H1 (cell line): ENCODE measurements around the gene MRPL45. TPM values are rescaled to one million over a fixed set of nuclear protein-coding genes. Genes with fewer than 3 reads are reported as not detected.

Source experiments
- CTCF ChIA-PET: fragments of 300-600 bp; sonication (Branson Sonifier 250); formaldehyde crosslinking; loops from one replicate; lab custom pipeline; 2021; ENCODE audit not compliant: partially characterized antibody; lab: Charles Lee
- POLR2A ChIA-PET: fragments of 300-600 bp; sonication (Branson Sonifier 250); formaldehyde crosslinking; loops from one replicate; lab custom pipeline; 2021; ENCODE audit warnings: inconsistent platforms; ENCODE audit not compliant: partially characterized antibody; lab: Charles Lee
- DNase-seq, 2 experiments: peaks; one replicate each; pipeline versions ENCODE4 v3.0.0 to v3.0.0-alpha.2; 2010 to 2022; ENCODE audit warnings: low spot score in 2 of 2, low read depth in 1 of 2, mixed read lengths in 1 of 2
- FAIRE-seq: peaks from 2 replicates; lab custom pipeline; 2011; peaks lifted over from hg19 to GRCh38; lab: Jason Lieb, UNC
- H2AFZ ChIP-seq: 2 replicates; pipeline ENCODE4 v1.8.1; 2012; ENCODE audit warnings: low read length, inconsistent platforms
- H2AK5ac ChIP-seq: 2 replicates; pipeline ENCODE4 v1.6.1; 2013; ENCODE audit warnings: low read depth, low read length
- H2BK120ac ChIP-seq: replicated peaks from 2 replicates; pipeline ENCODE3; 2013; ENCODE audit warnings: low read depth, low read length, inconsistent platforms
- H2BK12ac ChIP-seq: 2 replicates; pipeline ENCODE4 v1.6.1; 2013; ENCODE audit warnings: low read depth, low read length
- H2BK15ac ChIP-seq: 2 replicates; pipeline ENCODE4 v1.6.1; 2013; ENCODE audit warnings: low read length
- H2BK20ac ChIP-seq: 2 replicates; pipeline ENCODE4 v1.6.1; 2013; ENCODE audit warnings: low read length
- H2BK5ac ChIP-seq: 2 replicates; pipeline ENCODE4 v1.6.1; 2013; ENCODE audit warnings: low read depth, low read length
- H3K14ac ChIP-seq: 2 replicates; pipeline ENCODE4 v1.6.1; 2013; ENCODE audit warnings: inconsistent platforms; ENCODE audit not compliant: insufficient read length
- H3K18ac ChIP-seq: 2 replicates; pipeline ENCODE4 v1.6.1; 2013; ENCODE audit warnings: low read length; ENCODE audit errors: extremely low read depth
- H3K23ac ChIP-seq: 2 replicates; pipeline ENCODE4 v1.6.1; 2013; ENCODE audit warnings: inconsistent platforms; ENCODE audit not compliant: insufficient read length
- H3K23me2 ChIP-seq: 2 replicates; pipeline ENCODE4 v1.6.1; 2013; ENCODE audit warnings: low read depth, low read length
- H3K27ac ChIP-seq: 2 replicates; pipeline ENCODE4 v1.6.1; 2011; ENCODE audit warnings: low read depth, low read length, inconsistent platforms
- H3K27me3 ChIP-seq, 4 experiments: replicated peaks in 1 of 4; 1 replicate in 1 of 4; 2 replicates in 3 of 4; pipeline versions ENCODE4 v1.6.1 to v1.8.1; 2011 to 2013; ENCODE audit warnings: low read length in 3 of 4, mild to moderate bottlenecking in 3 of 4, inconsistent platforms in 2 of 4, mixed read lengths in 2 of 4, moderate library complexity in 1 of 4; ENCODE audit not compliant: control insufficient read depth in 3 of 4, insufficient read depth in 3 of 4; ENCODE audit errors: extremely low read depth in 1 of 4
- H3K36me3 ChIP-seq, 4 experiments: 2 replicates each; pipeline versions ENCODE4 v1.6.1 to v1.8.1; 2011 to 2013; ENCODE audit warnings: mild to moderate bottlenecking in 4 of 4, low read length in 3 of 4, moderate library complexity in 2 of 4, control low read depth in 1 of 4, inconsistent platforms in 1 of 4; ENCODE audit not compliant: insufficient read depth in 4 of 4, control insufficient read depth in 2 of 4
- H3K4ac ChIP-seq: replicated peaks from 2 replicates; pipeline ENCODE3; 2013; ENCODE audit warnings: low read length, low read depth, mixed read lengths, inconsistent platforms; ENCODE audit not compliant: insufficient read length
- H3K4me1 ChIP-seq, 4 experiments: replicated peaks in 1 of 4; 1 replicate in 1 of 4; 2 replicates in 3 of 4; pipeline versions ENCODE4 v1.6.1 to v1.8.1; 2011 to 2013; ENCODE audit warnings: low read length in 3 of 4, inconsistent platforms in 2 of 4, mixed read lengths in 1 of 4; ENCODE audit not compliant: insufficient read depth in 4 of 4, control insufficient read depth in 3 of 4
- H3K4me2 ChIP-seq, 2 experiments: 2 replicates each; pipeline versions ENCODE4 v1.6.1 to v1.8.1; 2011 to 2013; ENCODE audit warnings: low read depth in 2 of 2, low read length in 2 of 2, control low read depth in 1 of 2, inconsistent platforms in 1 of 2, mild to moderate bottlenecking in 1 of 2; ENCODE audit not compliant: insufficient read depth in 1 of 2
- H3K4me3 ChIP-seq, 4 experiments: fragments of 200-600, 300-600 bp in 1 of 4; sonication (generic), shearing (Covaris generic), sonication (Bioruptor Twin) in 1 of 4; 2 replicates each; pipeline versions ENCODE4 v1.5.1 to v1.8.1; 2011 to 2016; ENCODE audit warnings: low read length in 4 of 4, low read depth in 3 of 4, control low read depth in 2 of 4, inconsistent platforms in 2 of 4, mild to moderate bottlenecking in 2 of 4, mixed read lengths in 1 of 4, moderate library complexity in 1 of 4; ENCODE audit not compliant: insufficient read depth in 2 of 4; ENCODE audit errors: extremely low read depth in 1 of 4
- H3K56ac ChIP-seq: replicated peaks from 2 replicates; pipeline ENCODE3; 2013; ENCODE audit warnings: low read depth, mild to moderate bottlenecking, mixed read lengths, low read length, inconsistent platforms; ENCODE audit not compliant: insufficient read length
- H3K79me1 ChIP-seq: 2 replicates; pipeline ENCODE4 v1.6.1; 2013; ENCODE audit warnings: low read depth, low read length, control low read depth
- H3K79me2 ChIP-seq, 2 experiments: 2 replicates each; pipeline versions ENCODE4 v1.6.1 to v1.8.1; 2012 to 2013; ENCODE audit warnings: low read length in 2 of 2, mild to moderate bottlenecking in 2 of 2, inconsistent platforms in 1 of 2; ENCODE audit not compliant: insufficient read depth in 2 of 2, control insufficient read depth in 1 of 2
- H3K9ac ChIP-seq, 4 experiments: replicated peaks in 1 of 4; 1 replicate in 1 of 4; 2 replicates in 3 of 4; pipeline versions ENCODE4 v1.6.1 to v1.8.1; 2011 to 2013; ENCODE audit warnings: low read depth in 3 of 4, low read length in 3 of 4, control low read depth in 2 of 4, mild to moderate bottlenecking in 2 of 4, moderate library complexity in 2 of 4, inconsistent platforms in 1 of 4; ENCODE audit errors: extremely low read depth in 1 of 4
- H3K9me3 ChIP-seq, 2 experiments: 2 replicates each; pipeline versions ENCODE4 v1.6.1 to v1.8.1; 2012 to 2013; ENCODE audit warnings: mild to moderate bottlenecking in 2 of 2, moderate library complexity in 2 of 2, control low read depth in 1 of 2, inconsistent platforms in 1 of 2, low read depth in 1 of 2, low read length in 1 of 2, mixed read lengths in 1 of 2; ENCODE audit not compliant: insufficient read depth in 2 of 2
- H4K20me1 ChIP-seq, 2 experiments: replicated peaks in 1 of 2; 2 replicates each; pipeline versions ENCODE3 to v1.8.1; 2011 to 2013; ENCODE audit warnings: inconsistent platforms in 2 of 2, low read length in 2 of 2, mild to moderate bottlenecking in 1 of 2; ENCODE audit not compliant: insufficient read depth in 2 of 2, control insufficient read depth in 1 of 2
- H4K5ac ChIP-seq: 2 replicates; pipeline ENCODE4 v1.6.1; 2013; ENCODE audit warnings: low read length, low read depth, mixed read lengths, inconsistent platforms; ENCODE audit not compliant: insufficient read length
- H4K8ac ChIP-seq: 2 replicates; pipeline ENCODE4 v1.8.0; 2013; ENCODE audit warnings: mild to moderate bottlenecking, moderate library complexity, low read length, inconsistent platforms; ENCODE audit not compliant: insufficient read depth; ENCODE audit errors: extremely low read depth
- H4K91ac ChIP-seq: replicated peaks from 2 replicates; pipeline ENCODE3; 2013; ENCODE audit warnings: low read length, mixed read lengths, inconsistent platforms; ENCODE audit not compliant: insufficient read length
- BCL11A ChIP-seq, 2 experiments: IDR thresholded peaks; one replicate each; pipeline ENCODE4 v1.6.1; 2011; ENCODE audit warnings: low read depth in 2 of 2, low read length in 2 of 2, mild to moderate bottlenecking in 2 of 2
- GABPA ChIP-seq: IDR thresholded peaks from 2 replicates; pipeline ENCODE4 v1.6.1; 2011; ENCODE audit warnings: mild to moderate bottlenecking, low read length, moderate library complexity, borderline replicate concordance; ENCODE audit not compliant: insufficient read depth
- KDM5A ChIP-seq: fragments of 200-600 bp; IDR thresholded peaks from 2 replicates; pipeline ENCODE4 v1.7.1; 2012; ENCODE audit warnings: mild to moderate bottlenecking, low read length, inconsistent platforms, mixed read lengths
- NRF1 ChIP-seq: IDR thresholded peaks from 2 replicates; pipeline ENCODE4 v1.6.1; 2011; ENCODE audit warnings: mild to moderate bottlenecking, low read depth, low read length, improper control_type of control experiment
- SAP30 ChIP-seq: fragments of 300-600 bp; sonication (generic); IDR thresholded peaks from 2 replicates; pipeline ENCODE4 v1.7.1; 2012; ENCODE audit warnings: low read length, moderate library complexity, mild to moderate bottlenecking, inconsistent platforms; ENCODE audit not compliant: insufficient read depth, insufficient replicate concordance
- SIX5 ChIP-seq: IDR thresholded peaks from 2 replicates; pipeline ENCODE4 v1.6.1; 2011; ENCODE audit warnings: mild to moderate bottlenecking, low read depth, low read length
- TAF1 ChIP-seq: IDR thresholded peaks from 2 replicates; pipeline ENCODE4 v1.6.1; 2011; ENCODE audit warnings: mild to moderate bottlenecking, low read depth, low read length
- TAF7 ChIP-seq: optimal IDR thresholded peaks from 2 replicates; pipeline ENCODE3; 2011; ENCODE audit warnings: low read depth, mild to moderate bottlenecking, inconsistent platforms, low read length, moderate library complexity, borderline replicate concordance
- WGBS, 2 experiments: shearing (Covaris generic) in 1 of 2; methylation state at CpG; one replicate each; pipeline versions ENCODE4 v1.1.6 to v1.1.7; 2013 to 2015; ENCODE audit warnings: low lambda C conversion rate in 2 of 2, mixed read lengths in 2 of 2, inconsistent platforms in 1 of 2, low coverage in 1 of 2, missing lambda C conversion rate in 1 of 2; ENCODE audit not compliant: insufficient replicate concordance in 2 of 2, insufficient coverage in 1 of 2, insufficient read length in 1 of 2; ENCODE audit errors: extremely low coverage in 1 of 2, missing lambda C conversion rate in 1 of 2; 5-methylcytosine and 5-hydroxymethylcytosine counted together
- polyA plus RNA-seq, 7 experiments: library from polyadenylated mRNA; depleted of rRNA in 3 of 7; stranded (reverse) in 5 of 7; unstranded in 2 of 7; fragments of >200 nt in 5 of 7; fragments of 200-250 nt in 2 of 7; gene quantifications; 1 replicate in 5 of 7; 2 replicates in 1 of 7; 4 replicates in 1 of 7; pipeline versions ENCODE4 v1.2.1 to v1.2.3, GENCODE V29; 2011 to 2013; ENCODE audit warnings: missing spikeins in 2 of 7, mixed read lengths in 2 of 7
- total RNA-seq: library from RNA; stranded (reverse); fragmentation: NEBNext Ultra II Directional; extraction: Animal tissue kit (Norgen Biotek cat#: 25700); gene quantifications from 2 replicates; pipeline ENCODE4 v1.2.1, GENCODE V29; 2021
- TF ChIP-seq, protein P1 (sequence below): IDR thresholded peaks from 2 replicates; pipeline ENCODE4 v1.6.1; 2011; ENCODE audit warnings: low read depth, mild to moderate bottlenecking, low read length; ENCODE audit not compliant: insufficient read depth

Gene MRPL45
- total and polyA plus RNA-seq, 2 of the 8 experiments (the other 6 are each of a cell fraction or from before 2014, with no cell fraction given), result 65.6 to 71.7 TPM

- Histone ChIP-seq H4K5ac (no peak overlapping the region), H3K18ac (no peak overlapping the region), H2AK5ac (no peak overlapping the region), H3K79me1 (no peaks in the 10 kb centered on the region; the same call in 1 of the 2 replicates), H3K4me2 (no peak overlapping the region), H3K9me3 (no peaks in the 10 kb centered on the region), H4K20me1 (no peaks in the 10 kb centered on the region), H3K4me3 (no peak overlapping the region), H4K91ac (no peak overlapping the region), H3K4me1 (peaks cover 0 to 4% (median 2%) of the 10 kb centered on the region in 4 experiments; a peak in 2 of 7 replicates), H3K27ac (no peak overlapping the region), H2BK120ac (no peak overlapping the region), H3K23ac (no peak overlapping the region), H2BK12ac (no peak overlapping the region), H3K36me3 (peaks cover 0 to 19% (median 3%) of the 10 kb centered on the region in 4 experiments; a peak in 3 of 8 replicates), H4K8ac (no peak overlapping the region), H3K9ac (no peak overlapping the region), H3K27me3 (no peaks in the 10 kb centered on the region), H3K79me2 (peaks cover 0 to 30% of the 10 kb centered on the region in 2 experiments; a peak in 2 of 4 replicates), H3K4ac (no peak overlapping the region), H2AFZ (no peak overlapping the region), H2BK5ac (no peak overlapping the region), H3K56ac (no peak overlapping the region), H2BK20ac (no peak overlapping the region), H3K14ac (no peak overlapping the region), H2BK15ac (no peak overlapping the region), H3K23me2 (no peaks in the 10 kb centered on the region)
- DNase-seq (no peak), FAIRE-seq (no peak)
- CTCF ChIA-PET, result interaction anchor here (1.1 to 8.0 kb wide), 7 partner anchors 7 to 51 kb away, joined by 3 to 75 read pairs (median 17); no protein-coding TSS in a partner anchor
- 94% methylated on average over 5 of the region's 5 CpGs; no CpG with 5 or more reads in 1 of the 2 experiments for WGBS, 2 experiments
- TF ChIP-seq SAP30 (no peak), BCL11A (IDR thresholded peaks at IDR 0.05; ENCODE audit: low read depth in 2 of 2, low read length in 2 of 2) (no peak), GABPA (no peak), TAF7 (no peak), SIX5 (no peak), TAF1 (no peak), NRF1 (no peak), KDM5A (no peak)
- TF ChIP-seq, protein P1, sequence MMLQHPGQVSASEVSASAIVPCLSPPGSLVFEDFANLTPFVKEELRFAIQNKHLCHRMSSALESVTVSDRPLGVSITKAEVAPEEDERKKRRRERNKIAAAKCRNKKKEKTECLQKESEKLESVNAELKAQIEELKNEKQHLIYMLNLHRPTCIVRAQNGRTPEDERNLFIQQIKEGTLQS, result no peak
- POLR2A ChIA-PET, result interaction anchor here (1.4 kb wide), 1 partner anchor 10 kb away, joined by 3 read pairs; no protein-coding TSS in a partner anchor
These were observed 66.0 kb downstream of the MRPL45 start for GRCh38 chr17:38363016-38363415.
